Measurements from ENCODE around the gene AGAP2.
"Not testable (repeated sequence)": the region's sequence is repeated elsewhere in the genome, so short reads cannot be mapped to it uniquely, and the experiment has no call there.

Gene AGAP2

DNA sequence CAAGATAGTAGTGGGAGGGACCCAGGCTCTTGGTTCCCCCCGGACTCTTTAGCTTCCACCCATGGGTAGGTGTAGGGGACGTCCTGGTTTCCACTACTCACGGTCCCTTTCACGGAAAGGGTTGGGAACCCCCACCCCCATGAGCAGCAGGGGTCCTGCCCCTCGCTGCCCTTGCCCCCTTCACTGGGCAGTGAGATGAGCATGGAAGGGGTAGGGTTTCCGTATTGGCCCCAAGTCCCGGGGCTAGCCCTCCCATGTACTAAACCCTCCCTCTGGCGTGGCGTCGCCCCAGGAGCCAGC, 12.7 kb downstream of the AGAP2 start:
- in situ Hi-C loops (cut with MboI; ENCODE audit: low sequenced_read_pairs) = no loop called here

DNA sequence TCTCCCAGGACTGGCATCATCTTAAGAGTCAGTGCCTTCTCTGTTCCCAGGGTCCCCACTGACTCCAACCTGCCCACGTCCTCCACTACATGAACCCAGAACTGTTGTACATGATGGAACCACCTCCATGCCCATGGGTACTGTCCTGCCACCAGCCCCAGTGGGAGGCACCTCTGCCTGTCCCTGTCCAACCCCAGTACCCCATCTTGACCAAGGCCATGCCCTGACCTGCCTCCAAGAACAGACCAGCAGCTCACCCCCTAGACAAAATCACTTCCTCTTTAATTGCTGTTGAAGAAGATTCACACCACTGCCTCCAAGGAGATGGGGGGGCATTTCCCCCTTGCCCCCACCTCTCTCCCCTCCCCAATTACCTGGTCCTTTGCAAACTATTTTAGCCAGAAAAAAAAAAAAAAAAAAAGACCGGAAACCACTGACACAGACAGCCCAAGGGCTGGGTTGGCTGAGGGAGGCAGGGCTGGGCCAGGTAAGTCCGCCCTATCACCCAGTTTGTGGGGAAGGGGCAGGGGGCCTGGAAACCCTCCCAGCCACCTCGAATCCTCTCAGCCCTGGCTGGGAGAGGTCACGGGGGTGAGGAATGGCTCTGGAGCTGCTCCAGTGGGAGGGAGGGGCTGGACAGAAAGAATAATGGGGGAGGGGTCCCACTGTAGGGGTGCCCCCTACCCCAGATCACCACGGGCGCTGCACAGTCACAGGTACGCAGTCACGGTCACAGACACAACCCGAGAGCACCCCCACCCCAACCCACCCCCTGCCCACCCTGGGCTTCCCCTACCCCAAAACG, 13.4 kb downstream of the AGAP2 start:
- in situ Hi-C loops (cut with MboI; ENCODE audit: low sequenced_read_pairs) = no loop called here

DNA sequence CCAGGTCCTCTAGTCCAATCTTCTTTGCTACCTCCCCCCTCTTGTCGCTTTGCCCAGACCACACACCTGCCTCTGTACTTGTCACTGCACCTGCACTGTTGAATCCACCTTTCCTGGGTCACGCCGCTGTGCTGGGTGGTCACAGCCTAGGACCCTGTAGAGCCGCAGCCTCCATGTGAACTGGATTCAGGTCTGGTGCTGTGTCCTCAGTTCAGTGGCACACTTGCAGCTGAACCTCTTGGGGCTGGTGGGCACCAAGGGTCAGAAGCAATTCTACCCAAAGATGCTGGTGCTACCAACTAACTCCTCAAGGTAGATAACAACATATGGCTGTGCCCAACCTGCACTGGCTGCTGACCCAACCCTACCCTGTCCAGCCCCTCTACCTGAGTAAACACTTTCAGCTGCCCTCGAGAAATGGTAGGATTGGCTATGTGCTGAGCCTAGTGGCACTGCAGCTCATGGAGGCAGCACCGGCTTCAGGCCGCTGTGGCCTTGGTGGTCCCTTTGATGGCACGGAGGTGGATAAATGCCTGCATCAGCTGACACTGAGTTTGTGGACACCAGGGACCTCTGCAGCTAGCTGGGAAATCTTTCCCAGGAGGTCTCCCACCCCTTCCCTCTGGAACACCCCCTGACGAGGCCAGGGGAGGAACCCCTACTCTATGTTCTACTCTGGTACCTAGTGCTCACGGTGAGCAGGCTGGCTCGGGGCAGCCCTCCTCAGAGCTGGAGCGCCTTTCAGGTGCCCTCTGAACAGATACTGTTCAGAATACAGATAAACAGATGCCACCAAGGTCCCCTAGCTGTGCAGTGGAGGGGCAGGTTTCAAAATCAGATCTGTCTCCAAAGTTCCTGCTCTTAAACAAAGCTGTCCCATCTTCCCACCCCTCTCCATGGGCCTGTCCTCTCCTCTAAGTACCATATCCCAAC, 14.3 kb downstream of the AGAP2 start:
- in situ Hi-C loops (cut with MboI; ENCODE audit: low sequenced_read_pairs) = no loop called here

DNA sequence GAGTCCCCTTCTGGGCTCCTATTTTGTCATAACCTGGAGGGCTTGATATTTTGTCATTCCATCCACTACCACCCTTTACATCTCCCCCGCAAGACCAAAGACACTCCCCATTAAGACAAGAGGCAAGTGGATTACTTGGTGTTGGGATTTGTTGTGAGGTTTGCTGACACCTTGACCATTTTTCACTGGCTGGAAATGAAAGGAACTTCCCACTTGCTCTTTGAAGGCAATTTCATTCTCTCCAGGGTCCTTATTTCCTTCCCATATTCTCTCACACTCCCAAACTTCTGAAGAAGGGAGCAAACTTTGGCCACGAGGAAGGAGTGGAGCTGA, 14.9 kb downstream of the AGAP2 start:
- in situ Hi-C loops (cut with MboI; ENCODE audit: low sequenced_read_pairs) = no loop called here

DNA sequence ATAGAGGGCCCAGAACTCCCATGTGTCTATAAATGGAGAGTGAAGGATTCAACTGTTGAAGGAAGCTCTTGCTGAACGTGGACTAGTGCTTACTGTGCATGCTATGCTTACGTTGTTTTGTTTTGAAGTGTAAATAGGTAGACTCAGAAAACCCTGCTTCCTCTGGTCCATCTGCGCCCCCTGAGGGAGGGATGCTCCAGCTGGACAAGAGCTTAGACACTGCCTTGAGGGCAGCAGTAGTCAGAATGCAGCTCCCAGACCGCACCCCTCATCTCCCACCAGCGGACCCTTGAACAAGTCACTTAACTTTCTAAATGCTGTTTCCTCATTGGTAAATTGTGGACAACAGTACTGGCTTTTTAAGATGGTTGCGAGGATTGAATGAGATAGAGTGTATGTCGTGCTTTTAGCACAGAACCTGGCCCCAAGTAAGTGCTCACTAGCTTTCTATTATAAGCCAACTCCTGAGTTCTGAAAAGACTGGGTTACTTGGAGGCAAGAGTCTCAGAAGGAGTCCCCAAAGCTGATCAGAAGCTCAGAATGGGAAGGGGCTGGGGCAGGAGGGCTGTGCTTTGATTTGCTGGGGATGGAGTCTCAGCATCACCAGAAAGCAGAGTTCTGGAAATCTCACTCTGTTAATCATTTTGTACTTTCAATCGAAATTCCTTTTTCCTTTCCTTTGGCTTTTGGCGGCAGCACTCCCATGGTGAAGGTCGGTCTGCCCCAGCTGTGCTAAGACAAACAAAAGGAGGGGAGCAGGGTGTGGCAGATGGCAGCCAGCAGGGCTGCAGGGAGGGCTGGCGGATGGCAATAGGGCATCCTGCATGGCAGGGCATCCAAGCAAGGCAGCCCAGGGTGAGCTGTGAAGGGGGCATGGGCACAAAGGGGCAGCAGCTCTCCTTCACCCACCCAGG, 15.6 kb downstream of the AGAP2 start:
- in situ Hi-C loops (cut with MboI; ENCODE audit: low sequenced_read_pairs) = no loop called here

DNA sequence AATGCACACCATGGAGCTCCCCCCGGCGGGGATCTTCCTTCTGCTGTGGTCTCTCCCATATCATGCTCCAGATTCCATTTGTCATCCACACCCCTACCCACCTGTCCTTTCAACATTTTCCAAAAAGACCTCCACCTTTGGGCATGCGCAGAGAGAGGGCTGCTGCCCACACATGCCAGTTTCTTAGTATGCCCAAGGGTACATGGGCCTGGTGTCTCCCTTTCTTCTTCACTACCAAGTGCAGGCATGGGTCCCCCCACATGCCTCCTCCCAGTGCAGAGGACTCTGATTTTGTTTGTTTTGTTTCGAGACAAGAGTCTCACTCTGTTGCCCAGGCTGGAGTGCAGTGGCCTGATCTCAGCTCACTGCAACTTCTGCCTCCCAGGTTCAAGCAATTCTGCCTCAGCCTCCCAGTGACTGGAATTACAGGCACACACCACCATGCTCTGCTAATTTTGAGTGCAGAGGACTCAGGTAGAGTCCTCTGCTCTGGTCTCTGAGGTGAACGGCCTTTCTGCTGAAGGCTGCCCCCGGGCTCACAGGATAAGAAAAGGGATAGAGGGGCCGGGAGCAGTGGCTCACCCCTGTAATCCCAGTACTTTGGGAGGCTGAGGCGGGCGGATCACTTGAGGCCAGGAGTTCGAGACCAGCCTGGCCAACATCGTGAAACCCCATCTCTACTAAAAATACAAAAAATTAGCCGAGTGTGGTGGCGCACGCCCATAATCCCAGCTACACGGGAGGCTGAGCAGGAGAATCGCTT, 16.5 kb downstream of the AGAP2 start:
- in situ Hi-C loops (cut with MboI; ENCODE audit: low sequenced_read_pairs) = not testable (repeated sequence)

DNA sequence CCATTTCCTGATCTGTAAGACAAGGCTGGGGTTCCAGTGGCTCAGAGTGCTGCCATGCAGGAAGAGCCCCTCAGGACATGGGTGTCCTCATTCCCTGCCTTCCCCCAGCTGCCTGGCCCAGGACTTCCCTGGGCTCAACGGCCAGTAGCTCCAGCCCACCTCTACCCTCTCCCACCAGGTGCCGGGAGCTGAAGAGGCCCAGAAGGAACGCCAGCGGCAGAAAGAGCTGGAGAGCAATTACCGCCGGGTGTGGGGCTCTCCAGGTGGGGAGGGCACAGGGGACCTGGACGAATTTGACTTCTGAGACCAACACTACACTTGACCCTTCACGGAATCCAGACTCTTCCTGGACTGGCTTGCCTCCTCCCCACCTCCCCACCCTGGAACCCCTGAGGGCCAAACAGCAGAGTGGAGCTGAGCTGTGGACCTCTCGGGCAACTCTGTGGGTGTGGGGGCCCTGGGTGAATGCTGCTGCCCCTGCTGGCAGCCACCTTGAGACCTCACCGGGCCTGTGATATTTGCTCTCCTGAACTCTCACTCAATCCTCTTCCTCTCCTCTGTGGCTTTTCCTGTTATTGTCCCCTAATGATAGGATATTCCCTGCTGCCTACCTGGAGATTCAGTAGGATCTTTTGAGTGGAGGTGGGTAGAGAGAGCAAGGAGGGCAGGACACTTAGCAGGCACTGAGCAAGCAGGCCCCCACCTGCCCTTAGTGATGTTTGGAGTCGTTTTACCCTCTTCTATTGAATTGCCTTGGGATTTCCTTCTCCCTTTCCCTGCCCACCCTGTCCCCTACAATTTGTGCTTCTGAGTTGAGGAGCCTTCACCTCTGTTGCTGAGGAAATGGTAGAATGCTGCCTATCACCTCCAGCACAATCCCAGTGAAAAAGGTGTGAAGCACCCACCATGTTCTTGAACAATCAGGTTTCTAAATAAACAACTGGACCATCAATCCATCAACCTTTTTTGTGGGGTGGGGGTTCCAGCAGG, 17.6 kb downstream of the AGAP2 start:
- in situ Hi-C loops (cut with MboI; ENCODE audit: low sequenced_read_pairs) = no loop called here

DNA sequence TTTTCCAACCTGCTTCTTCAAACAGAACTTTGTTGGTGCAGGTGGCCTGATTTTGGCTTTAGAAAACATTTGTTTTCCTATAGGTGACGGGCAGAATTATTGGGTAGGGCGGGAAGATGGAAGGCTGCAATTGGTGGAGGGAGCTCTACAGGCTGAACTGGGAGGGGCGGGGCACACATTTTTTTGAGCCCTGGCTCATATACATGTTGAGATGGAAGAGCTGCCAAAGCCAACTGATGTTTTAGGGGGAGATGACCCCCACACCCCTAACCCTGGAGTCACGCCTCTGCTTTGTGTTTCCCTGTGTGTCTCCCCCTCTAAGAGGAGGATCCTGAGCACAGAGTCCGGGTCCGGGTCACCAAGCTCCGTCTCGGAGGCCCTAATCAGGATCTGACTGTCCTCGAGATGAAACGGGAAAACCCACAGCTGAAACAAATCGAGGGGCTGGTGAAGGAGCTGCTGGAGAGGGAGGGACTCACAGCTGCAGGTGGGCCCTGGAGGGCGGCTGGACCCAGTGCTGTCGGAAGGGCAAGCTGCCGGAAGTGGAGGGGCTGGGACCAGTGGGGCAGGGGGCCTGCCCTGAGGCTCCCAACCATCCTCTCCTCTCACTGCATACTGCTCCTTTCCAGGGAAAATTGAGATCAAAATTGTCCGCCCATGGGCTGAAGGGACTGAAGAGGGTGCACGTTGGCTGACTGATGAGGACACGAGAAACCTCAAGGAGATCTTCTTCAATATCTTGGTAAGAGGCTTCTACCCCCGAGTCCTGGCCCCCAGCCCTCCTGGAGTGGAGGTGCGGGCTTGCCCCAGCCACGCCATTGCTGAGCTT, 18.6 kb downstream of the AGAP2 start:
- in situ Hi-C loops (cut with MboI; ENCODE audit: low sequenced_read_pairs) = no loop called here

DNA sequence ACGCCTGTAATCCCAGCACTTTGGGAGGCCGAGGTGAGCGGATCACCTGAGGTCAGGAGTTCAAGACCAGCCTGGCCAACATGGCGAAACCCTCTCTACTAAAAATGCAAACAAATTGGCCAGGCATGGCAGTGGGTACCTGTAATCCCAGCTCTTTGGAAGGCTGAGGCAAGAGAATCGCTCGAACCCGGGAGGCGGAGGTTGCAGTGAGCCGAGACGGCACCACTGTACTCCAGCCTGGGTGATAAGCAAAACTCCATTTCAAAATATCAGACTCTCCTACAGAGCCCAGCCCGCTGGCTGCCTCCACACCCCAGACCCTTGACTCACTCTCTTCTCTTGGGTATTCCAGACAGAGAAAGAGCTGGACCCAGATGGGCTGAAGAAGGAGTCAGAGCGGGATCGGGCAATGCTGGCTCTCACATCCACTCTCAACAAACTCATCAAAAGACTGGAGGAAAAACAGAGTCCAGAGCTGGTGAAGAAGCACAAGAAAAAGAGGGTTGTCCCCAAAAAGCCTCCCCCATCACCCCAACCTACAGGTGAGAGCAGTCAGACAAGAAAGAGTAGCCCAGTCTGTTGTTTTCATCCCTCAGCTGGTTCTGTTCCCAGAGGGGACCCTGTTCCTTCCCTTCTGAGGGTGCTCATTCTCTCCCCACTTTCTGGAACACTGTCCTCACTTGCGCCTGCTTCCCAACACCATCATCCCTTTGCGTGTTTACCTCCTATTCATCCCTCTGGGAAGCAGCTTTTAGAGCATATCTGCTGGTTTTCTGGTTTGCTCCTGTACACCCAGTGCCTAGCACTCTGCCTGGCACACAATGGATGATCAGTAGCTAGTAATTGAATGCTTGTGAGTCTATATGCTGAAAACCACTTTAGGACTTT, 19.7 kb downstream of the AGAP2 start:
- in situ Hi-C loops (cut with MboI; ENCODE audit: low sequenced_read_pairs) = no loop called here

DNA sequence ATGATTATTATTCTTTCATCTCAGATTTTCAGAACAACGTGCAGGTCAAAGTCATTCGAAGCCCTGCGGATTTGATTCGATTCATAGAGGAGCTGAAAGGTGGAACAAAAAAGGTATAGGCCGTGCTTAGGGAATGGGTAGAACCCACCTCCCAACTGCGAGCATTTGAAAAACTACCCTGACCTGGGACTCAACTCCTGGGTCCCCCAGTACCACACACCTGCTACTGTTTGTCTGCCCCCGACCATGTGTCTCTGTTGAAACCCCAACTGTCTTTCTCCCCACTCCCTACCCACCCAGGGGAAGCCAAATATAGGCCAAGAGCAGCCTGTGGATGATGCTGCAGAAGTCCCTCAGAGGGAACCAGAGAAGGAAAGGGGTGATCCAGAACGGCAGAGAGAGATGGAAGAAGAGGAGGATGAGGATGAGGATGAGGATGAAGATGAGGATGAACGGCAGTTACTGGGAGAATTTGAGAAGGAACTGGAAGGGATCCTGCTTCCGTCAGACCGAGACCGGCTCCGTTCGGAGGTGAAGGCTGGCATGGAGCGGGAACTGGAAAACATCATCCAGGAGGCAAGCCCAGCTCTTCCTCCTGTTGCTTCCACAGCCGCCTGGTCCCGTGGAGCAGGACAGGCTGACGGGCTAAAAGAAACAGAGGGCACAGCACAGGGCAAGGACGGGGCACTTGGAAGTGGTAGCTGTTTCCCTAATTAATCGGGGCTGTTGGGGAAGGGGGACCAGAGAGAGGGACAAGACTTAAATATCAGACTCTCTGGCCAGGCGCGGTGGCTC, 20.5 kb downstream of the AGAP2 start:
- in situ Hi-C loops (cut with MboI; ENCODE audit: low sequenced_read_pairs) = no loop called here

DNA sequence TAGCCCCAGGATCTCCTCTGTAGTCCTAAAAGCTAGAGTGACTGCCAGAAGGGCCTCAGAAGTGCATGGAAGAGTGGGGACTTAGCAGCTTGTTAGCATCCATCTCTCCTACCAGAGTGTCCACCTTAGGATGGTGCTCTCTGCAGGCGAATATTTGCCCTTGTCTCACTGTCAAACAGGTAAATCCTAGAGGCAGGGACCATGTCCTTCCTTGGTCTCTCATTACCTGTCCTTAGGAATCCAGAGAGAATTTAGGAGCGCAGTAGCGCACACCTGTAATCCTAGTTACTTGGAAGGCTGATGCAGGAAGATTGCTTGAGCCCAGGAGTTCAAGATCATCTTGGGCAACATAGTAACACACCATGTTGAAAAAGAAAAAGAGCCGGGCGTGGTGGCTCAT, 21.4 kb downstream of the AGAP2 start:
- in situ Hi-C loops (cut with MboI; ENCODE audit: low sequenced_read_pairs) = no loop called here

DNA sequence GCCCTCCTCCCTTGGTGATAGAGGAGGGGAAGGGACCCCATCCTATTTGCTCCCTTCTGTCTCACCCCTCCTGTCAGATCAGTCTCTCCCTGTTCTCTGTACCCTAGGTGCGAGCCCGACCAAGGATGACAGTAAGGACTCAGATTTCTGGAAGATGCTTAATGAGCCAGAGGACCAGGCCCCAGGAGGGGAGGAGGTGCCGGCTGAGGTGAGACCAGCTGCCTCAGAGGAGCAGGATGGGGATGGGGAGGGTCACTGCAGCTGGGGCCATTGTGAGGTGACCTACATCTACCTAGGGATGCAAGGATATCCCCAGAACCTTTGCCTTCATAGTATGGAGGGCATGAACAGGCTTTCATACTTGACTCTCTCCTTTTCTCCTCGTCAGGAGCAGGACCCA, 22.2 kb downstream of the AGAP2 start:
- in situ Hi-C loops (cut with MboI; ENCODE audit: low sequenced_read_pairs) = no loop called here

DNA sequence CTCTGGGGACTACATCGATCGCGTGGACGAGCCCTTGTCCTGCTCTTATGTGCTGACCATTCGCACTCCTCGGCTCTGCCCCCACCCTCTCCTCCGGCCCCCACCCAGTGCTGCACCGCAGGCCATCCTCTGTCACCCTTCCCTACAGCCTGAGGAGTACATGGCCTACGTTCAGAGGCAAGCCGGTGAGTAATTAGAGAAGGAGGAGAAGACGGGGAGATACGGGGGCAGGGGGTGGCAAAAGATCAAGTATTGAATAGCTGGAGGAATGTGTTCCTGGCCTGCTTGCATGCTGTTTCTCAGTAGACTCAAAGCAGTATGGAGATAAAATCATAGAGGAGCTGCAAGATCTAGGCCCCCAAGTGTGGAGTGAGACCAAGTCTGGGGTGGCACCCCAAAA, 22.8 kb downstream of the AGAP2 start:
- in situ Hi-C loops (cut with MboI; ENCODE audit: low sequenced_read_pairs) = no loop called here

DNA sequence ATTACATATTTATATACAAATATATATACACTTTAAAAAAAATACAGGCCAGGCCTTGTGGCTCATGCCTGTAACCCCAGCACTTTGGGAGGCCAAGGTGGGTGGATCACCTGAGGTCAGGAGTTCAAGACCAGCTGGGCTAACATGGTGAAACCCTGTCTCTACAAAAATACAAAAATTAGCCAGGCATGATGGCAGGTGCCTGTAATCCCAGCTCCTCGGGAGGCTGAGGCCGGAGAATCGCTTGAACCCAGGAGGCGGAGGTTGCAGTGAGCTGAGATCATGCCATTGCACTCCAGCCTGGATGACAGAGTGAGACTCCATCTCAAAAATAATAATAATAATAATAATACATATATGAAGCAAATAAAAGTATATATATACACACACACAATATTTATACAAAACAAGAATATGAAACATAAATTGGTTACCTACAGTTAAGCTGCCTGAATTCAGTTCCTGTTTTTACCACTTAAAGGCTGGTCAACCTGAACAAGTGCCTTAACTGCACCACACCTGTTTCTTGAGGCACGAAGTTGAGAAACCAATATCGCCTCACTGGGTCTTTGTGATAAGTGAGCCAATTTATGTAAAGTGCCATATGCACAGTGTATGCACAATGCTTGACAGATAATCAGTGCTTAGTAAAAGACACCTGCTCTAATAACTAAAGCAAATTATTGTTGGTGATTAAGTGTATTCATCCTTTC, 23.4 kb downstream of the AGAP2 start:
- in situ Hi-C loops (cut with MboI; ENCODE audit: low sequenced_read_pairs) = not testable (repeated sequence)

DNA sequence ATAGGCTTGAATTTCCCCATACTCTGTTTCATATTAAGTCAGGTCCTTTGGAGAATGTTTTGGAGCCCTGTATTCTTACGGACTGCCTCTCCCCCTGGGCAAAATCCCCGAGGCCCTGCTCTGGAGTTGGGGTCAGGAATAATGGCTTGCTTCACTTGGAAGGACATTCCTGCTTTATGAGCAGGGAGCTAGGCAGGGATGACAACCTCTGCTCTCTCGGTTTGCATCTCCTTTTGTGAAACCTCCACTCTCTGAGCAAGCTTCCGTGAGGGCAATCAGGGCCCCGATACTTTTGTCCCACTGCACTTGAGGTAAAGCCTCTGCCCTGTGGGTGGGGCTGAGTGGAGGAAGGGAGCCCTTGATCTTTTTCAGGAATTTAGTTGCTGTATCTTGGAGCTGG, 25.3 kb downstream of the AGAP2 start:
- in situ Hi-C loops (cut with MboI; ENCODE audit: low sequenced_read_pairs) = no loop called here

DNA sequence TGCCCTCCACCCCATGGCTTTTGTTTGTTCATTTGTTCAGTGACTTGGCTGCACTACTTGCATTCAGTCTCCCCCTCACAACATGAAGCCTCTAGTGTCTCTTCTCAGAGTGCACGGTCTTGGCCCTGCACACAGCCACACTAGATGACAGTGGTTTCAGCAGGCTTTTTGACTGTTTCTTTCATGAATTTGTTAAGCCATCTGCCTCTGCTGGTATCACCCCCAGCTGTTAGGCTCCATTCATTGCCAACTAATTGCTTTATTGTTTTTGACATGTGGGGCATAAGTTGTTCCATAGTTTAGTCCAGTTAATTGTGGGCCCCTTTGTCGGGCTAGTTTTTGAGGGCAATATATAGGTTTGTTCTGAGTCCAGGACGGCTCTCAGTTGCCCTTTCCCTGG, 25.8 kb downstream of the AGAP2 start:
- in situ Hi-C loops (cut with MboI; ENCODE audit: low sequenced_read_pairs) = no loop called here

Measured in HL-60/S4 treated with phorbol 12-myristate 13-acetate at 8.2 ng/mL for 4 days and 3 days (cell line).